Measurements from ENCODE around the gene MEPE. TPM values are rescaled to one million over a fixed set of nuclear protein-coding genes. Genes with fewer than 3 reads are reported as not detected.

Gene MEPE
- total and polyA plus RNA-seq, 10 of the 15 experiments (the other 5 are each of a cell fraction or from before 2014, with no cell fraction given) = not detected

GRCh38 chr4:87853108-87853507, 20.3 kb downstream of the MEPE start:
- H4K20me1 ChIP-seq (ENCODE audit: control insufficient read depth, insufficient read depth) = no peaks in the 10 kb centered on the region
- SMC1A ChIA-PET (ENCODE audit: uncharacterized antibody, unreplicated experiment) = interaction anchor here (0.8 to 2.0 kb wide), 5 partner anchors 122 to 427 kb away, joined by 3 to 18 read pairs (median 4); partner anchors contain the start of gene SPP1
- peak; percentile 46; the same call in 2 of the 3 replicates for ATAC-seq
- H3K4me3 ChIP-seq = no peak overlapping the region
- RAD21 ChIA-PET (ENCODE audit: unreplicated experiment) = interaction anchor here (0.8 to 1.9 kb wide), 8 partner anchors 114 to 359 kb away, joined by 3 to 9 read pairs (median 4); no protein-coding TSS in a partner anchor
- H2AFZ ChIP-seq (ENCODE audit: control insufficient read depth, low read depth, low read length) = no peak overlapping the region
- H3K9ac ChIP-seq (ENCODE audit: control insufficient read depth, insufficient read depth, low read length) = no peak overlapping the region
- H3K27ac ChIP-seq (ENCODE audit: control insufficient read depth, insufficient read depth) = no peak overlapping the region
- CTCF ChIA-PET = interaction anchor here (0.6 to 8.7 kb wide), 23 partner anchors 10 to 730 kb away, joined by 3 to 76 read pairs (median 4); partner anchors contain the start of gene SPP1
- BruUV-seq (replicated peaks) = no TSS peak
- no peaks in the 10 kb centered on the region for H3K36me3 ChIP-seq (ENCODE audit: control insufficient read depth in 2 of 2, insufficient read depth in 2 of 2, low read length in 1 of 2)
- no peaks in the 10 kb centered on the region for H3K9me3 ChIP-seq (replicated peaks; ENCODE audit: control insufficient read depth, insufficient read depth, low read length)
- peak; percentile 23 for FAIRE-seq
- H3K27me3 ChIP-seq (replicated peaks in 1 of 2; ENCODE audit: control insufficient read depth in 2 of 2, insufficient read depth in 2 of 2, low read length in 1 of 2) = no peaks in the 10 kb centered on the region; a peak in 1 of 4 replicates
- H3K4me2 ChIP-seq (ENCODE audit: control insufficient read depth, insufficient read depth) = no peak overlapping the region
- POLR2A ChIA-PET = interaction anchor here (0.7 kb wide), 1 partner anchor 563 kb away, joined by 3 read pairs; no protein-coding TSS in a partner anchor
- 0% methylated on average over 3 of the region's 3 CpGs for WGBS (ENCODE audit: insufficient coverage, insufficient replicate concordance, low lambda C conversion rate, missing lambda C conversion rate)
- DNase-seq (ENCODE audit: low read depth, low spot score) = no peak
- no peaks in the 10 kb centered on the region for H3K79me2 ChIP-seq (ENCODE audit: control insufficient read depth, insufficient read depth, low read length)
- H3K4me1 ChIP-seq (ENCODE audit: control insufficient read depth, insufficient read depth, low read length) = no peaks in the 10 kb centered on the region
- in situ Hi-C loops (cut with MboI) (loop anchor here (5.0 kb wide), 2 partner anchors 359 to 664 kb away; no protein-coding TSS in a partner anchor), intact Hi-C loops (cut with micrococcal nuclease; ENCODE audit: unreplicated experiment) (loop anchor here (1.0 kb wide), 2 partner anchors 120 to 359 kb away; no protein-coding TSS in a partner anchor)
- TF ChIP-seq JUND (IDR thresholded peaks at IDR 0.05; ENCODE audit: low read depth, low read length) = no peak
- no peak for TF ChIP-seq PBX3 (IDR thresholded peaks at IDR 0.05; ENCODE audit: insufficient replicate concordance, low read depth, low read length)
- TF ChIP-seq TCF12 (IDR thresholded peaks at IDR 0.05; ENCODE audit: low read depth, low read length) = no peak
- TF ChIP-seq HDGF (IDR thresholded peaks at IDR 0.05) = no peak
- peak; percentile 46; the same call in 1 of the 2 replicates for TF ChIP-seq SMC3 (IDR thresholded peaks at IDR 0.05; ENCODE audit: borderline replicate concordance, low read length)
- TF ChIP-seq MYB (IDR thresholded peaks at IDR 0.05; ENCODE audit: borderline replicate concordance, low read depth, low read length) = no peak
- TF ChIP-seq SPI1 (IDR thresholded peaks at IDR 0.05; ENCODE audit: borderline replicate concordance, insufficient read depth, low read depth, low read length) = no peak
- TF ChIP-seq BACH1 (IDR thresholded peaks at IDR 0.05; ENCODE audit: borderline replicate concordance) = no peak
- no peak for TF ChIP-seq SUZ12 (IDR thresholded peaks at IDR 0.05; ENCODE audit: unreplicated experiment)
- TF ChIP-seq RAD21 (IDR thresholded peaks at IDR 0.05; ENCODE audit: insufficient read depth, low read depth, low read length) = peak; percentile 61
- no peak for TF ChIP-seq SMARCA5 (IDR thresholded peaks at IDR 0.05)
- TF ChIP-seq MTA3 (IDR thresholded peaks at IDR 0.05; ENCODE audit: borderline replicate concordance, low read length) = no peak
- peak; percentile 19 to 48 (median 39); a peak in 4 of 6 replicates for TF ChIP-seq CTCF (IDR thresholded peaks at IDR 0.05 in 2 of 3, conservative IDR thresholded peaks at IDR 0.05 in 1 of 3; ENCODE audit: control insufficient read depth in 2 of 3, extremely low read depth in 1 of 3, insufficient read depth in 1 of 3, low read depth in 3 of 3, low read length in 3 of 3)
- TF ChIP-seq ATF3 (IDR thresholded peaks at IDR 0.05; ENCODE audit: borderline replicate concordance, extremely low read depth, low read depth, low read length) = no peak
- no peak for TF ChIP-seq ZNF622 (IDR thresholded peaks at IDR 0.05)
- no peak for TF ChIP-seq ZNF24 (IDR thresholded peaks at IDR 0.05)
- no peak for TF ChIP-seq HCFC1 (IDR thresholded peaks at IDR 0.05; ENCODE audit: low read length)
